SK-N-SH (cell line): ENCODE results near the gene ATP2B2. TPM values are rescaled to one million over a fixed set of nuclear protein-coding genes. Genes with fewer than 3 reads are reported as not detected.
A peak's percentile ranks its signal among the peaks of the same experiment; 100 is the strongest.

Experiments
- CTCF ChIA-PET: fragments of 300-600, 350-600 bp; formaldehyde crosslinking; extraction: SDS; loops from one replicate; lab custom pipeline; 2021; lab: Yijun Ruan, JAX
- POLR2A ChIA-PET: fragments of 350-600 bp; sonication (Branson Sonifier 250); formaldehyde crosslinking; extraction: SDS; loops from one replicate; lab custom pipeline; 2020; ENCODE audit warnings: antibody characterized with exemption, inconsistent platforms; lab: Yijun Ruan, JAX
- DNase-seq: peaks from one replicate; pipeline ENCODE4 v3.0.0; 2012
- H2AFZ ChIP-seq: fragments of 200-600 bp; sonication (generic); 2 replicates; pipeline ENCODE4 v1.8.1; 2016; ENCODE audit warnings: antibody characterized with exemption, mild to moderate bottlenecking, low read depth
- H3F3A ChIP-seq: fragments of 200-600 bp; sonication (generic); replicated peaks from 2 replicates; pipeline ENCODE3; 2016; ENCODE audit warnings: antibody characterized with exemption, mild to moderate bottlenecking; ENCODE audit not compliant: insufficient read depth
- H3K27ac ChIP-seq, 2 experiments: fragments of 200-500 bp in 1 of 2; fragments of 200-600 bp in 1 of 2; sonication (Bioruptor generic) in 1 of 2; sonication (generic), shearing (Covaris generic) in 1 of 2; 2 replicates each; pipeline versions ENCODE4 v1.5.1 to v1.6.1; 2014 to 2016; ENCODE audit warnings: low read depth in 2 of 2, inconsistent platforms in 1 of 2, low read length in 1 of 2, mild to moderate bottlenecking in 1 of 2, mixed read lengths in 1 of 2
- H3K27me3 ChIP-seq: fragments of 200-600 bp; sonication (generic), shearing (Covaris generic); 2 replicates; pipeline ENCODE4 v1.6.1; 2016; ENCODE audit warnings: mixed run types; ENCODE audit not compliant: insufficient read depth
- H3K36me3 ChIP-seq, 2 experiments: fragments of 200-500 bp in 1 of 2; fragments of 200-600 bp in 1 of 2; sonication (Bioruptor generic) in 1 of 2; sonication (generic) in 1 of 2; replicated peaks in 1 of 2; 2 replicates each; pipeline versions ENCODE3 to v1.5.1; 2014 to 2016; ENCODE audit warnings: low read length in 1 of 2, mild to moderate bottlenecking in 1 of 2; ENCODE audit not compliant: insufficient read depth in 2 of 2, control insufficient read depth in 1 of 2
- H3K4me1 ChIP-seq, 2 experiments: fragments of 200-500 bp in 1 of 2; fragments of 200-600 bp in 1 of 2; sonication (Bioruptor generic) in 1 of 2; sonication (generic), shearing (Covaris generic) in 1 of 2; 2 replicates each; pipeline versions ENCODE4 v1.5.1 to v1.6.1; 2014 to 2016; ENCODE audit warnings: low read depth in 1 of 2, low read length in 1 of 2, mixed run types in 1 of 2; ENCODE audit not compliant: insufficient read depth in 2 of 2, control insufficient read depth in 1 of 2
- H3K4me2 ChIP-seq: fragments of 200-600 bp; sonication (generic), shearing (Covaris generic); 2 replicates; pipeline ENCODE4 v1.6.1; 2017; ENCODE audit warnings: mixed run types
- H3K4me3 ChIP-seq, 2 experiments: fragments of 200-500 bp in 1 of 2; fragments of 200-600 bp in 1 of 2; sonication (Bioruptor generic) in 1 of 2; sonication (generic), shearing (Covaris generic) in 1 of 2; 2 replicates each; pipeline versions ENCODE4 v1.5.1 to v1.8.1; 2014 to 2016; ENCODE audit warnings: low read depth in 2 of 2, inconsistent platforms in 1 of 2, low read length in 1 of 2, mild to moderate bottlenecking in 1 of 2, mixed read lengths in 1 of 2, moderate library complexity in 1 of 2
- H3K79me2 ChIP-seq: fragments of 200-600 bp; sonication (generic); 2 replicates; pipeline ENCODE4 v1.8.1; 2017; ENCODE audit warnings: mild to moderate bottlenecking; ENCODE audit not compliant: insufficient read depth
- H3K9ac ChIP-seq: fragments of 200-600 bp; sonication (generic); 2 replicates; pipeline ENCODE4 v1.6.1; 2017; ENCODE audit warnings: mixed run types
- H3K9me2 ChIP-seq: fragments of 200-600 bp; sonication (generic); 2 replicates; pipeline ENCODE4 v1.6.1; 2017; ENCODE audit warnings: mixed run types
- H3K9me3 ChIP-seq: fragments of 200-600 bp; sonication (generic); 2 replicates; pipeline ENCODE4 v1.6.1; 2017; ENCODE audit warnings: mixed run types, mild to moderate bottlenecking, moderate library complexity
- H4K20me1 ChIP-seq: fragments of 200-600 bp; sonication (generic); 2 replicates; pipeline ENCODE4 v1.6.1; 2017; ENCODE audit warnings: mild to moderate bottlenecking, mixed run types; ENCODE audit not compliant: insufficient read depth
- EP300 ChIP-seq, 2 experiments: IDR thresholded peaks; 2 replicates each; pipeline versions ENCODE4 v1.4.0 to v1.6.1; 2012; ENCODE audit warnings: borderline replicate concordance in 1 of 2, low read depth in 1 of 2, low read length in 1 of 2
- FOSL2 ChIP-seq: IDR thresholded peaks from 2 replicates; pipeline ENCODE4 v1.4.0; 2012; ENCODE audit warnings: low read depth, mild to moderate bottlenecking, moderate library complexity, borderline replicate concordance
- FOXJ3 ChIP-seq: sonication (generic); formaldehyde crosslinking; IDR thresholded peaks from 2 replicates; pipeline ENCODE4 v1.5.1; 2020; ENCODE audit warnings: mild to moderate bottlenecking, missing genetic modification reagents
- FOXM1 ChIP-seq: IDR thresholded peaks from 2 replicates; pipeline ENCODE4 v1.4.0; 2012; ENCODE audit warnings: low read depth, mild to moderate bottlenecking
- GABPA ChIP-seq: IDR thresholded peaks from 2 replicates; pipeline ENCODE4 v1.4.0; 2012; ENCODE audit warnings: low read depth, mild to moderate bottlenecking
- MAX ChIP-seq: IDR thresholded peaks from 2 replicates; pipeline ENCODE4 v1.4.0; 2012; ENCODE audit warnings: low read depth
- MXI1 ChIP-seq: IDR thresholded peaks from 2 replicates; pipeline ENCODE4 v1.6.1; 2012; ENCODE audit warnings: mild to moderate bottlenecking, low read depth, low read length, improper control_type of control experiment
- NRF1 ChIP-seq: IDR thresholded peaks from 2 replicates; pipeline ENCODE4 v1.6.1; 2012; ENCODE audit warnings: low read depth, mild to moderate bottlenecking, low read length
- PBX3 ChIP-seq: IDR thresholded peaks from 2 replicates; pipeline ENCODE4; 2012
- POLR2AphosphoS5 ChIP-seq: IDR thresholded peaks from 2 replicates; pipeline ENCODE4 v1.6.1; 2012; ENCODE audit warnings: low read depth, low read length
- RAD21 ChIP-seq: IDR thresholded peaks from 2 replicates; pipeline ENCODE4 v1.6.1; 2012; ENCODE audit warnings: mild to moderate bottlenecking, low read length
- RCOR1 ChIP-seq: fragments of 150-350 bp; IDR thresholded peaks from 2 replicates; pipeline ENCODE4 v1.6.1; 2017; ENCODE audit warnings: antibody characterized with exemption, low read length
- RXRA ChIP-seq: IDR thresholded peaks from 2 replicates; pipeline ENCODE4 v1.4.0; 2012; ENCODE audit warnings: low read depth, mild to moderate bottlenecking, borderline replicate concordance
- SMC3 ChIP-seq: IDR thresholded peaks from 2 replicates; pipeline ENCODE4 v1.6.1; 2012; ENCODE audit warnings: low read depth, low read length, improper control_type of control experiment
- TEAD4 ChIP-seq: IDR thresholded peaks from 2 replicates; pipeline ENCODE4 v1.4.0; 2012; ENCODE audit warnings: mild to moderate bottlenecking, borderline replicate concordance; ENCODE audit not compliant: insufficient read depth
- USF1 ChIP-seq: IDR thresholded peaks from 2 replicates; pipeline ENCODE4 v1.4.0; 2012; ENCODE audit warnings: low read depth, borderline replicate concordance
- ZBTB33 ChIP-seq: IDR thresholded peaks from 2 replicates; pipeline ENCODE4 v1.4.0; 2012; ENCODE audit warnings: low read depth, borderline replicate concordance
- WGBS: methylation state at CpG from one replicate; pipeline ENCODE4 v1.1.6; 2017; ENCODE audit warnings: low lambda C conversion rate; 5-methylcytosine and 5-hydroxymethylcytosine counted together
- polyA plus RNA-seq, 3 experiments: library from polyadenylated mRNA; depleted of rRNA; stranded (reverse); fragments of >200 nt; gene quantifications; 2 replicates each; pipeline ENCODE4 v1.2.3, GENCODE V29; 2012

The ATP2B2 gene
- polyA plus RNA-seq, 1 of the 3 experiments (the other 2 are of a cell fraction), result 0.15 TPM

GRCh38 chr3:10547841-10548783, 42.7 kb upstream of the ATP2B2 start:
- ChIA-PET POLR2A (no interaction called here), CTCF (interaction anchor here (1.2 to 2.0 kb wide), 2 partner anchors 12 to 191 kb away, joined by 4 to 9 read pairs; no protein-coding TSS in a partner anchor)
- Histone ChIP-seq H4K20me1 (no peaks in the 10 kb centered on the region), H3K27me3 (no peaks in the 10 kb centered on the region), H2AFZ (no peak overlapping the region), H3K9ac (no peak overlapping the region), H3K4me2 (no peak overlapping the region), H3K9me2 (no peaks in the 10 kb centered on the region), H3K27ac (no peak overlapping the region), H3K79me2 (no peaks in the 10 kb centered on the region), H3K36me3 (no peaks in the 10 kb centered on the region), H3K9me3 (no peaks in the 10 kb centered on the region), H3F3A (no peaks in the 10 kb centered on the region), H3K4me1 (peaks cover 0 to 5% of the 10 kb centered on the region in 2 experiments; a peak in 1 of 4 replicates), H3K4me3 (no peak overlapping the region)
- TF ChIP-seq FOXM1, result no peak
- 17% methylated on average over 4 of the region's 6 CpGs for WGBS
- DNase-seq, result peak; percentile 42

- H3K4me3 ChIP-seq, result no peak overlapping the region
- H3K4me1 ChIP-seq, result peaks cover 0 to 5% of the 10 kb centered on the region in 2 experiments; a peak in 1 of 4 replicates
- H3K9ac ChIP-seq, result no peak overlapping the region
- ChIA-PET POLR2A (no interaction called here), CTCF (no interaction called here)
- DNase-seq, result no peak
- no peaks in the 10 kb centered on the region for H3K9me2 ChIP-seq
- peaks cover 4% of the 10 kb centered on the region; the same call in 1 of the 2 replicates for H3K9me3 ChIP-seq
- H3K27me3 ChIP-seq, result no peaks in the 10 kb centered on the region
- no peak for TF ChIP-seq GABPA
- TF ChIP-seq NRF1, result no peak
- no peak for TF ChIP-seq FOXJ3 (CRISPR knock-in tag)
- TF ChIP-seq POLR2AphosphoS5, result no peak
- TF ChIP-seq MAX, result no peak
- TF ChIP-seq SMC3, result no peak
- no peak for TF ChIP-seq RXRA
- TF ChIP-seq RAD21, result no peak
- H2AFZ ChIP-seq, result no peak overlapping the region
- H3K27ac ChIP-seq, result no peak overlapping the region
- H3K79me2 ChIP-seq, result no peaks in the 10 kb centered on the region
- H4K20me1 ChIP-seq, result no peaks in the 10 kb centered on the region
- H3F3A ChIP-seq, result no peaks in the 10 kb centered on the region
- WGBS, result 71% methylated on average over 7 of the region's 7 CpGs
- H3K4me2 ChIP-seq, result no peak overlapping the region
- H3K36me3 ChIP-seq, result no peaks in the 10 kb centered on the region
Measured at GRCh38 chr3:10547413-10547812, 42.0 kb upstream of the ATP2B2 start.

GRCh38 chr3:10546820-10547263, 41.5 kb upstream of the ATP2B2 start:
- Histone ChIP-seq H3K9me3 (peaks cover 9% of the 10 kb centered on the region; the same call in 1 of the 2 replicates), H3K27me3 (no peaks in the 10 kb centered on the region), H3K4me1 (peaks cover 0 to 5% of the 10 kb centered on the region in 2 experiments; a peak in 1 of 4 replicates), H3K79me2 (no peaks in the 10 kb centered on the region), H3F3A (no peaks in the 10 kb centered on the region), H3K4me2 (no peak overlapping the region), H2AFZ (no peak overlapping the region), H3K9me2 (no peaks in the 10 kb centered on the region), H3K27ac (no peak overlapping the region), H3K4me3 (no peak overlapping the region), H4K20me1 (no peaks in the 10 kb centered on the region), H3K36me3 (no peaks in the 10 kb centered on the region), H3K9ac (no peak overlapping the region)
- whole genome bisulfite sequencing, result 59% methylated on average over 13 of the region's 14 CpGs
- no peak for DNase-seq
- POLR2A ChIA-PET, result no interaction called here
- CTCF ChIA-PET, result interaction anchor here (1.4 kb wide), 1 partner anchor 13 kb away, joined by 4 read pairs; no protein-coding TSS in a partner anchor
- no peak for TF ChIP-seq ZBTB33
- TF ChIP-seq TEAD4, result no peak
- TF ChIP-seq PBX3, result no peak
- no peak for TF ChIP-seq USF1
- TF ChIP-seq GABPA, result no peak
- no peak for TF ChIP-seq MXI1
- TF ChIP-seq FOSL2, result no peak
- TF ChIP-seq RCOR1, result no peak
- no peak for TF ChIP-seq FOXM1
- no peak for TF ChIP-seq EP300 (IDR thresholded peaks at IDR 0.05; ENCODE audit: borderline replicate concordance in 1 of 2, low read depth in 1 of 2, low read length in 1 of 2)
- TF ChIP-seq POLR2AphosphoS5, result no peak
